Measurements from ENCODE around the gene CD9.

The CD9 gene

GRCh38 chr12:6211421-6211869 is 11.2 kb downstream of the CD9 start:
- no peak for TF ChIP-seq CTCF (IDR thresholded peaks at IDR 0.05)
- Mint-ChIP-seq H3K4me3 (no peak overlapping the region), H3K27ac (peak overlapping the region; percentile 91), H3K36me3 (ENCODE audit: low read depth) (no peaks in the 10 kb centered on the region), H3K27me3 (ENCODE audit: low read depth, poor library complexity) (peaks cover 18% of the 10 kb centered on the region), H3K4me1 (peaks cover 78% of the 10 kb centered on the region), H3K9me3 (no peaks in the 10 kb centered on the region)
- DNase-seq = no peak

- Mint-ChIP-seq H3K36me3 (ENCODE audit: low read depth) (no peaks in the 10 kb centered on the region), H3K4me3 (no peak overlapping the region), H3K27me3 (ENCODE audit: low read depth, poor library complexity) (peaks cover 18% of the 10 kb centered on the region), H3K4me1 (peaks cover 77% of the 10 kb centered on the region), H3K9me3 (no peaks in the 10 kb centered on the region), H3K27ac (peak overlapping the region; percentile 91)
- DNase-seq = no peak
- no peak for TF ChIP-seq CTCF (IDR thresholded peaks at IDR 0.05)
Measured at GRCh38 chr12:6212086-6212485, 11.9 kb downstream of the CD9 start.

- Mint-ChIP-seq H3K9me3 (no peaks in the 10 kb centered on the region), H3K4me3 (no peak overlapping the region), H3K4me1 (peaks cover 72% of the 10 kb centered on the region), H3K27me3 (ENCODE audit: low read depth, poor library complexity) (peaks cover 20% of the 10 kb centered on the region), H3K27ac (no peak overlapping the region), H3K36me3 (ENCODE audit: low read depth) (no peaks in the 10 kb centered on the region)
- TF ChIP-seq CTCF (IDR thresholded peaks at IDR 0.05) = no peak
- DNase-seq = no peak
Measured at GRCh38 chr12:6213969-6214368, 13.8 kb downstream of the CD9 start.

GRCh38 chr12:6214633-6215032 is 14.4 kb downstream of the CD9 start:
- Mint-ChIP-seq H3K27me3 (ENCODE audit: low read depth, poor library complexity) (peaks cover 20% of the 10 kb centered on the region), H3K36me3 (ENCODE audit: low read depth) (no peaks in the 10 kb centered on the region), H3K9me3 (no peaks in the 10 kb centered on the region), H3K27ac (no peak overlapping the region), H3K4me3 (no peak overlapping the region), H3K4me1 (peaks cover 66% of the 10 kb centered on the region)
- no peak for TF ChIP-seq CTCF (IDR thresholded peaks at IDR 0.05)
- DNase-seq = no peak

- no peak for DNase-seq
- Mint-ChIP-seq H3K27ac (no peak overlapping the region), H3K4me3 (no peak overlapping the region), H3K27me3 (ENCODE audit: low read depth, poor library complexity) (peaks cover 20% of the 10 kb centered on the region), H3K36me3 (ENCODE audit: low read depth) (no peaks in the 10 kb centered on the region), H3K9me3 (no peaks in the 10 kb centered on the region), H3K4me1 (peaks cover 68% of the 10 kb centered on the region)
- no peak for TF ChIP-seq CTCF (IDR thresholded peaks at IDR 0.05)
Measured at GRCh38 chr12:6215120-6215807, 15.1 kb downstream of the CD9 start.

GRCh38 chr12:6215932-6216494 is 15.8 kb downstream of the CD9 start:
- no peak for TF ChIP-seq CTCF (IDR thresholded peaks at IDR 0.05)
- Mint-ChIP-seq H3K9me3 (no peaks in the 10 kb centered on the region), H3K4me3 (no peak overlapping the region), H3K4me1 (peaks cover 72% of the 10 kb centered on the region), H3K36me3 (ENCODE audit: low read depth) (no peaks in the 10 kb centered on the region), H3K27ac (peak overlapping the region; percentile 34), H3K27me3 (ENCODE audit: low read depth, poor library complexity) (peaks cover 20% of the 10 kb centered on the region)
- DNase-seq = no peak

All from nephron progenitor cell (in vitro differentiated cells).